OCI-LY1 (cell line): ENCODE data around the gene PCDH15.

Source experiments
- H2AFZ ChIP-seq: fragments of 200-600 bp; sonication (generic), shearing (Covaris generic); 2 replicates; pipeline ENCODE4 v1.6.0; 2014; ENCODE audit warnings: antibody characterized with exemption, mild to moderate bottlenecking, low read length
- H3F3A ChIP-seq: fragments of 200-600 bp; sonication (generic), shearing (Covaris generic); 2 replicates; pipeline ENCODE4 v1.6.0; 2014; ENCODE audit warnings: mild to moderate bottlenecking, antibody characterized with exemption, low read length, moderate library complexity; ENCODE audit not compliant: insufficient read depth
- H3K27ac ChIP-seq: fragments of 200-600 bp; sonication (generic); 2 replicates; pipeline ENCODE4 v1.5.1; 2014; ENCODE audit warnings: low read length, mixed run types, mild to moderate bottlenecking, low read depth; ENCODE audit not compliant: poor library complexity, severe bottlenecking
- H3K27me3 ChIP-seq: fragments of 200-600 bp; sonication (generic); 2 replicates; pipeline ENCODE4 v1.6.0; 2014; ENCODE audit warnings: antibody characterized with exemption, mild to moderate bottlenecking, low read length, moderate library complexity; ENCODE audit not compliant: insufficient read depth
- H3K36me3 ChIP-seq: fragments of 200-600 bp; sonication (generic); 2 replicates; pipeline ENCODE4 v1.6.1; 2014; ENCODE audit warnings: mild to moderate bottlenecking, antibody characterized with exemption, low read length, moderate library complexity, mixed read lengths; ENCODE audit not compliant: insufficient read depth
- H3K4me1 ChIP-seq: fragments of 200-600 bp; sonication (generic); 2 replicates; pipeline ENCODE4 v1.5.1; 2014; ENCODE audit warnings: mild to moderate bottlenecking, low read length, moderate library complexity; ENCODE audit not compliant: insufficient read depth, severe bottlenecking
- H3K4me2 ChIP-seq: fragments of 200-600 bp; sonication (generic), shearing (Covaris generic); 2 replicates; pipeline ENCODE4 v1.6.1; 2014; ENCODE audit warnings: low read length
- H3K4me3 ChIP-seq: fragments of 200-600 bp; sonication (generic); 2 replicates; pipeline ENCODE4 v1.5.1; 2014; ENCODE audit warnings: low read length, low read depth, mild to moderate bottlenecking, mixed read lengths; ENCODE audit not compliant: poor library complexity, severe bottlenecking
- H3K79me2 ChIP-seq: fragments of 200-600 bp; shearing (Covaris generic); 2 replicates; pipeline ENCODE4 v1.6.1; 2016; ENCODE audit warnings: mixed run types, low read length, mixed read lengths; ENCODE audit not compliant: insufficient read depth
- H3K9ac ChIP-seq: fragments of 200-600 bp; sonication (generic), shearing (Covaris generic); 2 replicates; pipeline ENCODE4 v1.6.1; 2014; ENCODE audit warnings: mild to moderate bottlenecking, low read length, mixed read lengths
- H3K9me2 ChIP-seq: fragments of 200-600 bp; sonication (generic), shearing (Covaris generic); 2 replicates; pipeline ENCODE4 v1.6.1; 2014; ENCODE audit warnings: low read depth, mild to moderate bottlenecking, low read length, mixed read lengths
- H3K9me3 ChIP-seq: fragments of 200-600 bp; shearing (Covaris generic); 2 replicates; pipeline ENCODE4 v1.6.1; 2014; ENCODE audit warnings: low read length, mixed read lengths
- H4K20me1 ChIP-seq: fragments of 200-600 bp; sonication (generic), shearing (Covaris generic); 2 replicates; pipeline ENCODE4 v1.6.0; 2016; ENCODE audit warnings: mild to moderate bottlenecking, low read length; ENCODE audit not compliant: insufficient read depth
- EZH2 ChIP-seq: fragments of 200-600 bp; sonication (generic), shearing (Covaris generic); IDR thresholded peaks from 2 replicates; pipeline ENCODE4 v1.8.0; 2017; ENCODE audit warnings: borderline replicate concordance, mixed run types, mild to moderate bottlenecking, antibody characterized with exemption, low read length, moderate library complexity, mixed read lengths
- TF ChIP-seq, protein P1 (sequence below): fragments of 200-600 bp; sonication (generic), shearing (Covaris generic); IDR thresholded peaks from 2 replicates; pipeline ENCODE4 v1.5.1; 2017; ENCODE audit warnings: mild to moderate bottlenecking, antibody characterized with exemption, low read length, moderate library complexity, mixed read lengths

The PCDH15 gene

DNA sequence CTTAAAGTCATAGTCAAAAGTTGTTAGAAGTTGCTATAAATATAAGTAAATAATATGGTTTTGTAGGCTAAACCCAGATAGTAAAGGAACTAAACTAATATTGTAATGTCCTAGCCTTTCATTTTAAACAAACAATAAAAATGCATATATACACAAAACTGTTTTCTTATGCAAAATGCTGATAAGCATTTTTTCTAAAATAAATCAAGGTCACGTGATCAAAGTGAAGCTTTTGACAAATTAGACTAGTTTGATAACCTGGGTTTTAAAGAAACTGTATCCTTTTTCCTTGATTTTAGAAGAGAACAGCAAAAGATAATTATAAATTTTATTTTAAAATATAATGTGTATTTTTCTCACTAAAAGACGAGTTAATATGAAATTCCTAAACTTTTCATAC is 313.3 kb downstream of the PCDH15 start:
- Histone ChIP-seq H3K4me2 (no peak overlapping the region), H3K9me3 (no peaks in the 10 kb centered on the region), H2AFZ (no peak overlapping the region), H3K27me3 (no peaks in the 10 kb centered on the region), H3K27ac (no peak overlapping the region), H3F3A (no peaks in the 10 kb centered on the region), H4K20me1 (no peaks in the 10 kb centered on the region), H3K4me3 (no peak overlapping the region), H3K4me1 (no peaks in the 10 kb centered on the region), H3K36me3 (no peaks in the 10 kb centered on the region), H3K9me2 (no peaks in the 10 kb centered on the region), H3K9ac (no peak overlapping the region), H3K79me2 (no peaks in the 10 kb centered on the region)
- TF ChIP-seq, protein P1, sequence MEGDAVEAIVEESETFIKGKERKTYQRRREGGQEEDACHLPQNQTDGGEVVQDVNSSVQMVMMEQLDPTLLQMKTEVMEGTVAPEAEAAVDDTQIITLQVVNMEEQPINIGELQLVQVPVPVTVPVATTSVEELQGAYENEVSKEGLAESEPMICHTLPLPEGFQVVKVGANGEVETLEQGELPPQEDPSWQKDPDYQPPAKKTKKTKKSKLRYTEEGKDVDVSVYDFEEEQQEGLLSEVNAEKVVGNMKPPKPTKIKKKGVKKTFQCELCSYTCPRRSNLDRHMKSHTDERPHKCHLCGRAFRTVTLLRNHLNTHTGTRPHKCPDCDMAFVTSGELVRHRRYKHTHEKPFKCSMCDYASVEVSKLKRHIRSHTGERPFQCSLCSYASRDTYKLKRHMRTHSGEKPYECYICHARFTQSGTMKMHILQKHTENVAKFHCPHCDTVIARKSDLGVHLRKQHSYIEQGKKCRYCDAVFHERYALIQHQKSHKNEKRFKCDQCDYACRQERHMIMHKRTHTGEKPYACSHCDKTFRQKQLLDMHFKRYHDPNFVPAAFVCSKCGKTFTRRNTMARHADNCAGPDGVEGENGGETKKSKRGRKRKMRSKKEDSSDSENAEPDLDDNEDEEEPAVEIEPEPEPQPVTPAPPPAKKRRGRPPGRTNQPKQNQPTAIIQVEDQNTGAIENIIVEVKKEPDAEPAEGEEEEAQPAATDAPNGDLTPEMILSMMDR = no peak
- no peak for TF ChIP-seq EZH2

GRCh38 chr10:54485971-54486370 is 315.1 kb downstream of the PCDH15 start:
- Histone ChIP-seq H3K36me3 (no peaks in the 10 kb centered on the region), H3K4me2 (no peak overlapping the region), H2AFZ (no peak overlapping the region), H3K4me1 (no peaks in the 10 kb centered on the region), H3K9ac (no peak overlapping the region), H3F3A (no peaks in the 10 kb centered on the region), H3K9me3 (no peaks in the 10 kb centered on the region), H3K4me3 (no peak overlapping the region), H3K27me3 (no peaks in the 10 kb centered on the region), H3K79me2 (no peaks in the 10 kb centered on the region), H4K20me1 (no peaks in the 10 kb centered on the region), H3K27ac (no peak overlapping the region), H3K9me2 (no peaks in the 10 kb centered on the region)
- no peak for TF ChIP-seq EZH2
- TF ChIP-seq, protein P1 = no peak

DNA sequence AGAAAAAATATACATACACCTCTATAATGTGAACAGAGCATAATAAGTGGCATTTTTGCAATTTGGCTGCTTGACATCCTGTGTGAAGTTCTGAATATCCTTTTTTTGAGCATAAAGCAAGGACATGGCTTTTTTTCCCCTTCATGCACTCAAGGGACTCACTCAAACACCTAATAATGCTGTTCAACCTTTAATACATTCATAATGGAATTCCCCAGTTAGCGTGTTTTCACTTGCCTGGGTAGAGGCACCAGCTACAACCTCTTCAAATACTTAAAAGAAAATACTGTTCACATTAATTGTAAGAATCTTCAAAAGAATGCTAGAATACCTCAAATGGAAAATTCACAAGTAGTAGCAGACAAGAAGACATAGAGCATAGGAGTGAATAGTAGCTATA is 316.8 kb downstream of the PCDH15 start:
- TF ChIP-seq, protein P1 = no peak
- H3K79me2 ChIP-seq = no peaks in the 10 kb centered on the region
- H3K9me3 ChIP-seq = no peaks in the 10 kb centered on the region
- H2AFZ ChIP-seq = no peak overlapping the region
- H3K4me1 ChIP-seq = no peaks in the 10 kb centered on the region
- no peaks in the 10 kb centered on the region for H3F3A ChIP-seq
- H3K36me3 ChIP-seq = no peaks in the 10 kb centered on the region
- no peaks in the 10 kb centered on the region for H3K9me2 ChIP-seq
- H3K4me3 ChIP-seq = no peak overlapping the region
- no peak overlapping the region for H3K9ac ChIP-seq
- no peak overlapping the region for H3K27ac ChIP-seq
- H3K4me2 ChIP-seq = no peak overlapping the region
- H4K20me1 ChIP-seq = no peaks in the 10 kb centered on the region
- H3K27me3 ChIP-seq = no peaks in the 10 kb centered on the region
